K562 (cell line): ENCODE measurements around the gene DCAF10. TPM values are rescaled to one million over a fixed set of nuclear protein-coding genes. Genes with fewer than 3 reads are reported as not detected.

Source experiments
- ARID3B ChIP-seq: fragments of 250-450 bp; sonication (Bioruptor Pico); IDR thresholded peaks from 2 replicates; pipeline ENCODE4 v1.4.0; 2020; ENCODE audit warnings: borderline replicate concordance
- CBFA2T3 ChIP-seq: fragments of 450-650 bp; IDR thresholded peaks from 2 replicates; pipeline ENCODE4 v1.6.1; 2017
- CHD7 ChIP-seq: fragments of 200-600 bp; sonication (generic); IDR thresholded peaks from one replicate; pipeline ENCODE4 v1.6.1; 2012; ENCODE audit warnings: mild to moderate bottlenecking, low read depth, low read length, inconsistent platforms
- HDAC2 ChIP-seq: fragments of 450-650 bp; IDR thresholded peaks from 2 replicates; pipeline ENCODE4 v1.6.1; 2016; ENCODE audit warnings: mild to moderate bottlenecking
- IRF1 ChIP-seq: sonication (generic); formaldehyde crosslinking; IDR thresholded peaks from 2 replicates; pipeline ENCODE4 v1.8.0; 2022; ENCODE audit warnings: missing genetic modification reagents, mild to moderate bottlenecking, borderline replicate concordance
- MYNN ChIP-seq, 2 experiments: sonication (generic); formaldehyde crosslinking in 1 of 2; IDR thresholded peaks; 2 replicates each; pipeline versions ENCODE4 v1.5.0 to v1.6.1; 2016 to 2020; ENCODE audit warnings: antibody characterized with exemption in 1 of 2, missing genetic modification reagents in 1 of 2
- NFE2 ChIP-seq: IDR thresholded peaks from 2 replicates; pipeline ENCODE4 v1.6.1; 2014; ENCODE audit warnings: antibody characterized with exemption, low read depth
- POLR2AphosphoS2 ChIP-seq: IDR thresholded peaks from 2 replicates; pipeline ENCODE4 v1.6.1; 2012; ENCODE audit warnings: low read length, improper control_type of control experiment
- SIN3A ChIP-seq, 2 experiments: fragments of 150-350 bp in 1 of 2; IDR thresholded peaks; 2 replicates each; pipeline ENCODE4 v1.6.1; 2011 to 2016; ENCODE audit warnings: borderline replicate concordance in 2 of 2, low read depth in 2 of 2, low read length in 2 of 2, mild to moderate bottlenecking in 2 of 2, moderate library complexity in 2 of 2; ENCODE audit not compliant: control insufficient read depth in 1 of 2
- TSC22D4 ChIP-seq: fragments of 450-650 bp; IDR thresholded peaks from 2 replicates; pipeline ENCODE4 v1.6.1; 2016; ENCODE audit warnings: missing genetic modification characterization, missing biosample characterization, control low read depth
- ZNF253 ChIP-seq: fragments of 250-450 bp; sonication (Bioruptor Pico); conservative IDR thresholded peaks from 2 replicates; pipeline ENCODE4 v1.6.1; 2021; ENCODE audit warnings: mild to moderate bottlenecking
- ZNF696 ChIP-seq: fragments of 250-450 bp; sonication (Bioruptor Pico); conservative IDR thresholded peaks from 2 replicates; pipeline ENCODE4 v1.4.0; 2020; ENCODE audit warnings: mild to moderate bottlenecking, moderate library complexity
- polyA plus RNA-seq, 8 experiments: library from polyadenylated mRNA; depleted of rRNA in 4 of 8; stranded (reverse) in 5 of 8; unstranded in 3 of 8; fragments of >200 nt; fragmentation: Nextera tagmentation in 2 of 8; fragmentation: Illumina TruSeq in 1 of 8; extraction: Ambion mirVana in 2 of 8; extraction: Trizol in 1 of 8; gene quantifications; 2 replicates each; pipeline versions ENCODE4 v1.2.1 to v1.2.3, GENCODE V29; 2011 to 2014; ENCODE audit warnings: inconsistent platforms in 1 of 8, missing spikeins in 1 of 8
- total RNA-seq, 7 experiments: library from RNA; depleted of rRNA in 6 of 7; stranded (reverse); fragments of >200 nt in 6 of 7; fragmentation: Illumina TruSeq in 2 of 7; extraction: Trizol in 2 of 7; gene quantifications; 2 replicates each; pipeline versions ENCODE4 v1.2.1 to v1.2.3, GENCODE V29; 2011 to 2021; ENCODE audit warnings: low replicate concordance in 1 of 7
- TF ChIP-seq, protein P1 (sequence below): sonication (generic); formaldehyde crosslinking; IDR thresholded peaks from 2 replicates; pipeline ENCODE4 v1.8.0; 2022; ENCODE audit warnings: mild to moderate bottlenecking, missing genetic modification reagents

Gene DCAF10
- total and polyA plus RNA-seq, 9 of the 15 experiments (the other 6 are each of a cell fraction or from before 2014, with no cell fraction given), result 6.8 to 40.1 (median 16.9) TPM

- TF ChIP-seq IRF1 (CRISPR knock-in tag), result no peak
- no peak for TF ChIP-seq POLR2AphosphoS2
- TF ChIP-seq, protein P1, sequence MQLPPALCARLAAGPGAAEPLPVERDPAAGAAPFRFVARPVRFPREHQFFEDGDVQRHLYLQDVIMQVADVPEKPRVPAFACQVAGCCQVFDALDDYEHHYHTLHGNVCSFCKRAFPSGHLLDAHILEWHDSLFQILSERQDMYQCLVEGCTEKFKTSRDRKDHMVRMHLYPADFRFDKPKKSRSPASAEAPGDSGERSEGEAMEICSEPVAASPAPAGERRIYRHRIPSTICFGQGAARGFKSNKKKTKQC, result no peak
- no peak for TF ChIP-seq CHD7
- TF ChIP-seq HDAC2, result no peak
- TF ChIP-seq CBFA2T3, result no peak
- no peak for TF ChIP-seq MYNN (IDR thresholded peaks at IDR 0.05)
- TF ChIP-seq MYNN (CRISPR knock-in tag; IDR thresholded peaks at IDR 0.05), result no peak
- TF ChIP-seq SIN3A (IDR thresholded peaks at IDR 0.05; ENCODE audit: borderline replicate concordance in 2 of 2, control insufficient read depth in 1 of 2, low read depth in 2 of 2, low read length in 2 of 2), result 0 out of 4 replicates have a peak, but pooled peaks of 1 of the 2 experiments have one; percentile 75
- no peak for TF ChIP-seq NFE2
- TF ChIP-seq TSC22D4 (tag), result no peak
- TF ChIP-seq ZNF253 (CRISPR knock-in tag), result no peak
- TF ChIP-seq ARID3B (CRISPR knock-in tag), result no peak
- no peak for TF ChIP-seq ZNF696 (CRISPR knock-in tag)
Observed at GRCh38 chr9:37753489-37754190, 47.0 kb upstream of the DCAF10 start, which contains the start of gene TRMT10B (continued).
